Heart left ventricle (tissue), 13 donors: ENCODE results near the gene VAT1L.
"Not testable (repeated sequence)": the region's sequence is repeated elsewhere in the genome, so short reads cannot be mapped to it uniquely, and the experiment has no call there.

Experiments used
- POLR2A ChIP-seq, 2 donors: fragments of 450-650 bp; IDR thresholded peaks; one replicate each; pipeline ENCODE4 v1.6.1; 2017; ENCODE audit warnings: antibody characterized with exemption in 2 of 2, mild to moderate bottlenecking in 2 of 2, moderate library complexity in 2 of 2
- TF ChIP-seq, protein P1 (sequence below), 12 donors: fragments of 200-600 bp; sonication (generic) in 4 of 12; IDR thresholded peaks; one replicate each; pipeline versions ENCODE4 v1.5.0 to v1.8.0; 2018 to 2022; ENCODE audit warnings: antibody characterized with exemption in 12 of 12, mild to moderate bottlenecking in 5 of 12
- donor health status: ischemic (EF 13 %, LVEDD 7.1; RV severe dilation, severe dysfunction).
- donor health status: DM: no; HTN: yes; CAD: no.
- donor health status: DM: no; HTN: no; CAD: no.
- donor health status: ischemic (EF 25% LVEDD 6.9; RV normal size, moderate dysfunction).
- donor health status: ischemic (EF 25% LVEDD 5.7; RV mildly dilated, moderate dysfunction).
- donor health status: ischemic (EF 35%, LVEDD 5.7; RV mildly dilated, moderate dysfunction).
- donor health status: nonischemic (EF 11% LVEDD 7.7; RV severe dilation, severe dysfunction).
- donor health status: DM: yes; HTN: yes; CAD: no.
- donor health status: PGD.
- donor health status: ischemic (EF 29% LVEDD 5.4; RV normal size, mild dysfunction).
- donor health status: nonischemic (EF 23%, LVEDD 6.1; RV moderate dilation, normal function).

- not testable (repeated sequence) for TF ChIP-seq POLR2A (IDR thresholded peaks at IDR 0.05)
- TF ChIP-seq, protein P1, sequence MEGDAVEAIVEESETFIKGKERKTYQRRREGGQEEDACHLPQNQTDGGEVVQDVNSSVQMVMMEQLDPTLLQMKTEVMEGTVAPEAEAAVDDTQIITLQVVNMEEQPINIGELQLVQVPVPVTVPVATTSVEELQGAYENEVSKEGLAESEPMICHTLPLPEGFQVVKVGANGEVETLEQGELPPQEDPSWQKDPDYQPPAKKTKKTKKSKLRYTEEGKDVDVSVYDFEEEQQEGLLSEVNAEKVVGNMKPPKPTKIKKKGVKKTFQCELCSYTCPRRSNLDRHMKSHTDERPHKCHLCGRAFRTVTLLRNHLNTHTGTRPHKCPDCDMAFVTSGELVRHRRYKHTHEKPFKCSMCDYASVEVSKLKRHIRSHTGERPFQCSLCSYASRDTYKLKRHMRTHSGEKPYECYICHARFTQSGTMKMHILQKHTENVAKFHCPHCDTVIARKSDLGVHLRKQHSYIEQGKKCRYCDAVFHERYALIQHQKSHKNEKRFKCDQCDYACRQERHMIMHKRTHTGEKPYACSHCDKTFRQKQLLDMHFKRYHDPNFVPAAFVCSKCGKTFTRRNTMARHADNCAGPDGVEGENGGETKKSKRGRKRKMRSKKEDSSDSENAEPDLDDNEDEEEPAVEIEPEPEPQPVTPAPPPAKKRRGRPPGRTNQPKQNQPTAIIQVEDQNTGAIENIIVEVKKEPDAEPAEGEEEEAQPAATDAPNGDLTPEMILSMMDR (IDR thresholded peaks at IDR 0.05) = not testable (repeated sequence)
These were observed 159.2 kb downstream of the VAT1L start for GRCh38 chr16:77947590-77947989.
